Retinal pigment epithelial cell (primary cell): ENCODE results near the gene PRKAR2B.

Source experiments
- DNase-seq: peaks from one replicate; pipeline ENCODE4 v3.0.0-alpha.2; 2010; ENCODE audit warnings: low read depth
- H3K4me3 ChIP-seq: 2 replicates; pipeline ENCODE4 v1.5.1; 2011; ENCODE audit warnings: mild to moderate bottlenecking, low read length, control low read depth, moderate library complexity
- CTCF ChIP-seq: conservative IDR thresholded peaks from 2 replicates; pipeline ENCODE4 v1.5.1; 2011; ENCODE audit warnings: low read depth, low read length, control low read depth, inconsistent platforms

PRKAR2B gene

DNA sequence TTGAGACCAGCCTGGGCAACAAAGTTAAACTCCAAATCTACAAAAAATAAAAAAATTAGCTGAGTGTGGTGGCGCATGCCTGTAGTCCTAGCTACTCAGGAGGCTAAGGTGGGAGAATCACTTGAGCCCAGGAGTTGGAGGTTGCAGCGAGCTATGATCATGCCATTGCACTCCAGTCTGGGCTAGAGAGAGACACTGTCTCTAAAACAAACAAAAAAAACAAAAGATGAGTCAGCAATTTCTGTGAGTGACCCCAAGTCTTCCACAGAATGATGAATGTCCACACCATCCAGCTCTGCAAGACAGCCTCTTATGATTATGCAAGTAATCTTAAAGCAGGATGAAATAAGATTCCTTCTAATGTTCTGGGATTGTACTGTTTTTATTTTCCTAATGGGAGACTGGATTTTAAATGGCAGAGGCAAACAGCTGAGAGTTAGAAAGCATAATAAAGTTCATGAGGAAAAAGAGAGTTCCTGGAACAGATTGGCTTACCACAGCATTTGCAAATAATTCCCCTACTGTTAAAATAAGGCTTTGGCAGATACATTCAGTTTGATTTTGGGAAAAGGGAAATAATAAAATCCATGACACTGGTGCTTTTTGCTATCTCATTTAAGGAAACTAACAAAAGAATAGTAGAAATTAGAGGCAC lies 18.9 kb upstream of the PRKAR2B start:
- H3K4me3 ChIP-seq: no peak overlapping the region
- DNase-seq: no peak
- TF ChIP-seq CTCF: no peak

DNA sequence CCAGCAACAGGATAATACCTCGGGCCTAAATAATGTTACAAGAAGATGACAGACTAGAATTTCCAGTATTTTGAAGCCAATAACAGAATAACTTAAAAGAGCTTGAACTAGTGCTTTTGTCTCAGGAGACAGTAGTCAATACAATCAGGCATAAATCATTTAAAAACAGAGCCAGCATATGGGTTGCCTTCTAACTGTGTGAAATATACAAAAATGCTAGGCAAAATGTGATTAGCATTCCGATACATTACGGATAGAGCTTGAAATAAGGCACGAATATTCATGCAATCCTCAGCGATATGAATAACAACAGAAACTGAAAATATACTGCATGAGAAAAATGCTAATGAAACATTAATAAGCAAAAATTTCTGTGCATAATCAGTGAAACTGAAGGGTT lies 18.3 kb upstream of the PRKAR2B start:
- no peak overlapping the region for H3K4me3 ChIP-seq
- no peak for TF ChIP-seq CTCF
- no peak for DNase-seq

DNA sequence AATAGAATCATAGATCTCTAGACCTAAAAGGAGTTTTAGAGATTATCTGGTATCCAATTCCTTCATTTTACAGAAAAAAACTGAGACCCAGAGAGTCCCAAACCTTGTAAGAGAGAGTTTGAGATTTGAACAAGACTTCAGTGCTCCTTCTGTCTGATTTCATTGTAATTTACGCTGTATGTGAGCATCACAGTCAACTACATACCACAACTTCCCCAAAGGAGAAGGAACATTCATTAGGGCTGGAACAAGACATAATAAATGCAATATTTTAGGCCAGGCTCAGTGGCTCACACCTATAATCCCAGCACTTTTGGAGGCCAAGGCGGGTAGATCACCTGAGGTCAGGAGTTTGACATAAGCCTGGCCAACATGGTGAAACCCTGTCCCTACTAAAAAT lies 17.3 kb upstream of the PRKAR2B start:
- TF ChIP-seq CTCF: no peak
- no peak overlapping the region for H3K4me3 ChIP-seq
- DNase-seq: no peak

DNA sequence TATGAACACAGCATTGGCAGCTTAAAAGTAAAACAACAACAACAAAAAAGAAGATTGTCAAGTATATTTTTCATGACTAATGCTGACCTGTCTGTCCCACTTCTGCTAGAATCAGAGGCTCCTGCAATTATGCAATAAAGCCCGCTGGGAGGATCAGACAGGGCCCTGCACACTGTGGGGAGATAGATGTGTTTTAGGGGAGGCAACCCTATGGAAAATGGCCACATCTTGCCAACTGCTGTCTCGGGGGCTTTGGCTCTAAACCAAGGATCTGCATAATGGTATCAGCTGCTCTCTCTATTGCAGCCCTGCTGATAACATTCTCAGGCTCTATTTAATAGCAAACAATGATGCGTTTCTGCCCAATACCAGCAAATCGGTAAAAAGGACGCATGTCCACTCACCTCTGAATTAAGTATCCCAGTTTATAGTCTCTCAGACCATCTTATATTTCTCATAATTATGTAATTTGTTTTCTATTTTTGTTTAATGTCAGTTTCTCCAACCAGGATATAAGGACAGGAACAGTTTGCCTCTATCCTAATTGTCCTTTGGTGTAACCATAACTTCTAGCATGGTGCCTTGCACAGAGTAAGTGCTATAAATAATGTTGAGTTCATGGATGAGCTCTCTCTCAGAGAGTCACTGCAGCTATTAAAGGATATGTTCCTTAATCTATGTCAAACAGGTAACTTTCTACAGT lies 15.3 kb upstream of the PRKAR2B start:
- no peak for TF ChIP-seq CTCF
- no peak for DNase-seq
- H3K4me3 ChIP-seq: no peak overlapping the region

GRCh38 chr7:107029764-107030286 lies 14.7 kb upstream of the PRKAR2B start:
- H3K4me3 ChIP-seq: no peak overlapping the region
- no peak for TF ChIP-seq CTCF
- no peak for DNase-seq

GRCh38 chr7:107032050-107032449 lies 12.5 kb upstream of the PRKAR2B start:
- TF ChIP-seq CTCF: no peak
- H3K4me3 ChIP-seq: no peak overlapping the region
- DNase-seq: no peak
